Measurements from ENCODE around the gene SERPINA10.

GRCh38 chr14:94304243-94304642, 11.2 kb upstream of the SERPINA10 start:
- TF ChIP-seq CTCF (IDR thresholded peaks at IDR 0.05) (no peak), POLR2A (IDR thresholded peaks at IDR 0.05) (no peak)
